OCI-LY7 (cell line): ENCODE data around the gene GAS1. TPM values are rescaled to one million over a fixed set of nuclear protein-coding genes. Genes with fewer than 3 reads are reported as not detected.

Experiments
- BruUV-seq: library from RNA; stranded (reverse); fragments of 400-500 nt; replicated peaks from 2 replicates; lab custom pipeline; 2021; lab: Mats Ljungman, UMichigan
- CTCF ChIA-PET: fragments of 300-600 bp; sonication (Branson Sonifier 250); formaldehyde crosslinking; loops from one replicate; lab custom pipeline; 2022; ENCODE audit warnings: antibody characterized with exemption; ENCODE audit not compliant: unreplicated experiment; lab: Charles Lee
- POLR2A ChIA-PET: fragments of 300-600 bp; sonication (Branson Sonifier 250); formaldehyde crosslinking; loops from one replicate; lab custom pipeline; 2022; ENCODE audit warnings: antibody characterized with exemption; lab: Charles Lee
- DNase-seq: peaks from one replicate; pipeline ENCODE4 v3.0.0-alpha.2; 2015; ENCODE audit warnings: low spot score
- H2AFZ ChIP-seq: fragments of 200-600 bp; sonication (generic), shearing (Covaris generic); 2 replicates; pipeline ENCODE4 v1.6.1; 2014; ENCODE audit warnings: mild to moderate bottlenecking, antibody characterized with exemption, low read length, moderate library complexity
- H3K27ac ChIP-seq: fragments of 200-600 bp; sonication (generic); 2 replicates; pipeline ENCODE4 v1.5.1; 2014; ENCODE audit warnings: mixed run types, low read depth, mild to moderate bottlenecking, moderate library complexity, low read length, inconsistent platforms; ENCODE audit not compliant: poor library complexity, severe bottlenecking
- H3K36me3 ChIP-seq: fragments of 200-600 bp; sonication (generic); 2 replicates; pipeline ENCODE4 v1.6.1; 2014; ENCODE audit warnings: mild to moderate bottlenecking, antibody characterized with exemption, low read length, moderate library complexity, mixed read lengths; ENCODE audit not compliant: insufficient read depth
- H3K4me1 ChIP-seq: fragments of 200-600 bp; sonication (generic); 2 replicates; pipeline ENCODE4 v1.5.1; 2014; ENCODE audit warnings: mild to moderate bottlenecking, low read length; ENCODE audit not compliant: insufficient read depth, poor library complexity, severe bottlenecking
- H3K4me2 ChIP-seq: fragments of 200-600 bp; sonication (generic); 2 replicates; pipeline ENCODE4 v1.6.1; 2014; ENCODE audit warnings: mild to moderate bottlenecking, low read length
- H3K4me3 ChIP-seq: fragments of 200-600 bp; sonication (generic); 2 replicates; pipeline ENCODE4 v1.5.1; 2014; ENCODE audit warnings: mild to moderate bottlenecking, low read depth, low read length; ENCODE audit not compliant: poor library complexity, severe bottlenecking
- H3K79me2 ChIP-seq: fragments of 200-600 bp; sonication (generic); 2 replicates; pipeline ENCODE4 v1.6.1; 2016; ENCODE audit warnings: low read depth, mild to moderate bottlenecking, low read length, moderate library complexity, mixed read lengths; ENCODE audit not compliant: insufficient read depth
- H3K9me2 ChIP-seq: fragments of 200-600 bp; sonication (generic); 2 replicates; pipeline ENCODE4 v1.6.1; 2016; ENCODE audit warnings: mild to moderate bottlenecking, low read length, mixed read lengths; ENCODE audit not compliant: insufficient read depth
- H3K9me3 ChIP-seq: fragments of 200-600 bp; sonication (generic); 2 replicates; pipeline ENCODE4 v1.6.1; 2014; ENCODE audit warnings: mild to moderate bottlenecking, mixed run types, low read length, mixed read lengths
- H4K20me1 ChIP-seq: fragments of 200-600 bp; sonication (generic); 2 replicates; pipeline ENCODE4 v1.6.1; 2014; ENCODE audit warnings: mild to moderate bottlenecking, antibody characterized with exemption, low read length, moderate library complexity, mixed read lengths; ENCODE audit not compliant: insufficient read depth
- CTCF ChIP-seq: fragments of 200-600 bp; sonication (generic); conservative IDR thresholded peaks from 2 replicates; pipeline ENCODE4 v1.5.1; 2014; ENCODE audit warnings: mild to moderate bottlenecking, antibody characterized with exemption, low read length, moderate library complexity, mixed read lengths
- EZH2phosphoT487 ChIP-seq: fragments of 200-600 bp; sonication (generic); IDR thresholded peaks from 2 replicates; pipeline ENCODE4 v1.6.1; 2018; ENCODE audit warnings: low read depth, borderline replicate concordance, mild to moderate bottlenecking, mixed run types, antibody characterized with exemption, low read length, moderate library complexity, mixed read lengths
- intact Hi-C: fragments of 100-400 bp; cut with micrococcal nuclease; formaldehyde crosslinking; loops from one replicate; pipeline ENCODE4 v1.10.0; 2022; ENCODE audit not compliant: unreplicated experiment
- total RNA-seq, 2 experiments: library from RNA; depleted of rRNA in 1 of 2; stranded (reverse); fragments of >200 nt in 1 of 2; shearing (Covaris generic) in 1 of 2; gene quantifications; 2 replicates each; pipeline ENCODE4 v1.2.3, GENCODE V29; 2014 to 2022

GAS1 gene
- total RNA-seq, 2 experiments from 2014 or later = not detected

- ChIA-PET CTCF (no interaction called here), POLR2A (interaction anchor here (0.5 kb wide), 1 partner anchor 862 kb away, joined by 3 read pairs; no protein-coding TSS in a partner anchor)
- no peaks in the 10 kb centered on the region for H3K4me1 ChIP-seq
- intact Hi-C loops = no loop called here
- H3K4me2 ChIP-seq = no peak overlapping the region
- no peaks in the 10 kb centered on the region for H3K9me3 ChIP-seq
- no peaks in the 10 kb centered on the region for H3K36me3 ChIP-seq
- no peak overlapping the region for H3K27ac ChIP-seq
- H3K79me2 ChIP-seq = no peaks in the 10 kb centered on the region
- no peak overlapping the region for H3K4me3 ChIP-seq
- BruUV-seq = no TSS peak
- H2AFZ ChIP-seq = no peak overlapping the region
- no peaks in the 10 kb centered on the region for H4K20me1 ChIP-seq
- no peaks in the 10 kb centered on the region for H3K9me2 ChIP-seq
- TF ChIP-seq CTCF = no peak
- no peak for TF ChIP-seq EZH2phosphoT487
- no peak for DNase-seq
Observed at GRCh38 chr9:86921151-86921923, 26.0 kb downstream of the GAS1 start.

GRCh38 chr9:86918556-86918955 is 28.8 kb downstream of the GAS1 start:
- POLR2A ChIA-PET = no interaction called here
- Histone ChIP-seq H3K9me3 (no peaks in the 10 kb centered on the region), H3K9me2 (no peaks in the 10 kb centered on the region), H2AFZ (no peak overlapping the region), H3K4me3 (no peak overlapping the region), H3K4me1 (no peaks in the 10 kb centered on the region), H3K79me2 (no peaks in the 10 kb centered on the region), H3K36me3 (no peaks in the 10 kb centered on the region), H3K27ac (no peak overlapping the region), H3K4me2 (no peak overlapping the region), H4K20me1 (no peaks in the 10 kb centered on the region)
- no peak for DNase-seq
- CTCF ChIA-PET = no interaction called here
- intact Hi-C loops = no loop called here
- no TSS peak for BruUV-seq
- no peak for TF ChIP-seq CTCF
- no peak for TF ChIP-seq EZH2phosphoT487

- no peak overlapping the region for H3K4me3 ChIP-seq
- H3K4me2 ChIP-seq = no peak overlapping the region
- no peak overlapping the region for H2AFZ ChIP-seq
- H4K20me1 ChIP-seq = no peaks in the 10 kb centered on the region
- CTCF ChIA-PET = no interaction called here
- H3K9me2 ChIP-seq = no peaks in the 10 kb centered on the region
- H3K79me2 ChIP-seq = no peaks in the 10 kb centered on the region
- H3K27ac ChIP-seq = no peak overlapping the region
- no peaks in the 10 kb centered on the region for H3K9me3 ChIP-seq
- TF ChIP-seq CTCF (no peak), EZH2phosphoT487 (no peak)
- POLR2A ChIA-PET = interaction anchor here (0.7 kb wide), 1 partner anchor 16 kb away, joined by 4 read pairs; no protein-coding TSS in a partner anchor
- BruUV-seq = no TSS peak
- no peaks in the 10 kb centered on the region for H3K36me3 ChIP-seq
- H3K4me1 ChIP-seq = no peaks in the 10 kb centered on the region
- intact Hi-C loops = no loop called here
- no peak for DNase-seq
Observed at GRCh38 chr9:86912210-86912609, 35.1 kb downstream of the GAS1 start.
